ENCODE data around the gene WDR55. TPM values are rescaled to one million over a fixed set of nuclear protein-coding genes. Genes with fewer than 3 reads are reported as not detected.

The WDR55 gene
- total RNA-seq, 4 donors from 2014 or later, result 11.4 to 31.6 (median 19.8) TPM

GRCh38 chr5:140690376-140690932 lies 25.8 kb downstream of the WDR55 start:
- TF ChIP-seq CTCF (IDR thresholded peaks at IDR 0.05; ENCODE audit: low read depth), result no peak

DNA sequence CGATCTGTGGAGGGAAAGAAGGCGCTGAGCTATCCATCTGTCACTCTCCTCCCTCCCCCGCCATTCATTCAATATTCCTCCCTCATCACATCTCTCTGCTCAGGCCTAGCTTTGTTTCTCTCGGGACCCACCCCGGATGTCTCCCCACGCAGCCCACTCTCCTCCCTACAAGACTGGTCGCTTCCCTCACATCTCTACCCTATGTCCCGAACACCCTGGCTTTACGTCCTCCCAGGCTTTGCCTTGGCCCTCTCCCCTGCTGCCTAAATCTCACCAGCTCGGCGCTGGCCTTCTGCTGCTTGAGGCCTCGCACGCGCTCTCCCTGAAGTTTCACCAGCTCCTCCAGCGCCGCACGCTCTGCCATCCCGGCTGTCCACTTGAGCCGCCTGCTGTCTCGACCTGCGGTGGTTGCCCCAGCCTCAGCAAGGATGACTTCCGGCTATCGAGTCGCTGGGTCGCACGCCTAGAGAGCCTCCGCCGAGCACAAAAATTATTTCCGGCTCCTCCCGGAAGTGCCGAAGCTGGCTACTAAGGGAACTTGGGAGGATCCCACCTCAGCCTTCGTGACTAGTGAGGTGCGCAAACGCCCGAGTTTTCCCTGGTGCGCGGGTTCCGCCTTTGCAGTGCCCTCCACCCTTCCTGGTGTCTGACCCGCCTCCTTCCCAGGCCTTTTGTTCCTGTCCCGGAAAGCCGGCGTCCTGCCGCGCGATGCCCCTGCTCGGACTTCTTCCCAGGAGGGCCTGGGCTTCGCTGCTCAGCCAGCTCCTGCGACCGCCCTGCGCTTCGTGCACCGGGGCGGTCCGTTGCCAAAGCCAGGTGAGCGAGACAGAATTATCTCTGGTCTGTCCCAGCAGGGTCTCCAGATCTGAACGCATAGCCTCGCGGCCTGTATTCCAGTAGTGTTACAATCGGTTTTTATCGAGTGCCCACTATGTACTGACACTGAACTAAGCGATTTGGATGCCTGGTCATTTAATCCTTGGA lies 26.5 kb downstream of the WDR55 start, which contains the start of the genes HARS1 and HARS2:
TSS of gene HARS1 (minus strand) at position 430 of the 984 bp plus-strand sequence. CDS start at position 364, 66 bp downstream.
TSS of gene HARS2 (plus strand) at position 515 of the 984 bp plus-strand sequence. CDS start at position 709, 194 bp downstream.
- TF ChIP-seq CTCF (IDR thresholded peaks at IDR 0.05; ENCODE audit: low read depth), result no peak

DNA sequence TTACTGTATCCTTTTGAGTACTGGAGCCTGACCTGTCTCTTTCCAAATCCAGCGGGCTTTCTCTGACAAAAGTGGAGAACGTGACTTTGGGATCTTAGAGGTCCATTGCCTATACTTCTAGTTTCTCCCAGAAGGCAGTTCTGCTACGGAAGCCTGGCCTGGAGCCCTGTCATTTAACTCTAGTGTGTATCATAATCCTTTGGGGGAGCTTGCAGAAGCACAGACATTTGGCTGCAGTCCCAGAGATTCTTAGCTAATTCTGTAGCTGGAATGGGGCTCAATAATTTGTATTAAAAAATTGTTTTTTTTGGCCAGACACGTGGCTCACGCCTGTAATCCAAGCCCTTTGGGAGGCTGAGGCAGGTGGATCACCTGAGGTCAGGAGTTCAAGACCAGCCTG lies 29.6 kb downstream of the WDR55 start:
- TF ChIP-seq CTCF (IDR thresholded peaks at IDR 0.05; ENCODE audit: low read depth), result no peak

DNA sequence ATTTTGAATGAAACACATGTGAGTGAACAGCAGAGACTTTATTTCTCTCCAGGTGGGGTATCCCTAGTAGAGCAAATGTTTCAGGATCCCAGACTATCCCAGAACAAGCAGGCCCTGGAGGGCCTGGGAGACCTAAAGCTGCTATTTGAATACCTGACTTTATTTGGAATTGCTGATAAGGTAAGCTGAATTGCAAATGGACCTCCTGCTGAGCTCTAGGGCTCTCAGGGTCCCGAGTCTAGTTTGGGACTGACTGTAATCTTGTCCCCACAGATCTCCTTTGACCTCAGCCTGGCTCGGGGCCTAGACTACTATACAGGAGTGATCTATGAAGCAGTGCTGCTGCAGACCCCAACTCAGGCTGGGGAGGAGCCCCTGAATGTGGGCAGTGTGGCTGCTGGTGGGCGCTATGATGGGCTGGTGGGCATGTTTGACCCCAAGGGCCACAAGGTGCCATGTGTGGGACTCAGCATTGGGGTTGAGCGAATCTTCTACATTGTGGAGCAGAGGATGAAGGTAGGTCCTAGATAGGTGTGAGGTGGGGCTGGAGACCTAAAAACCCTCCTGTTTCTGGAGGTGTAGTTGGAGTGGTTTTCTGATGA lies 32.3 kb downstream of the WDR55 start:
- TF ChIP-seq CTCF (IDR thresholded peaks at IDR 0.05; ENCODE audit: low read depth), result no peak

DNA sequence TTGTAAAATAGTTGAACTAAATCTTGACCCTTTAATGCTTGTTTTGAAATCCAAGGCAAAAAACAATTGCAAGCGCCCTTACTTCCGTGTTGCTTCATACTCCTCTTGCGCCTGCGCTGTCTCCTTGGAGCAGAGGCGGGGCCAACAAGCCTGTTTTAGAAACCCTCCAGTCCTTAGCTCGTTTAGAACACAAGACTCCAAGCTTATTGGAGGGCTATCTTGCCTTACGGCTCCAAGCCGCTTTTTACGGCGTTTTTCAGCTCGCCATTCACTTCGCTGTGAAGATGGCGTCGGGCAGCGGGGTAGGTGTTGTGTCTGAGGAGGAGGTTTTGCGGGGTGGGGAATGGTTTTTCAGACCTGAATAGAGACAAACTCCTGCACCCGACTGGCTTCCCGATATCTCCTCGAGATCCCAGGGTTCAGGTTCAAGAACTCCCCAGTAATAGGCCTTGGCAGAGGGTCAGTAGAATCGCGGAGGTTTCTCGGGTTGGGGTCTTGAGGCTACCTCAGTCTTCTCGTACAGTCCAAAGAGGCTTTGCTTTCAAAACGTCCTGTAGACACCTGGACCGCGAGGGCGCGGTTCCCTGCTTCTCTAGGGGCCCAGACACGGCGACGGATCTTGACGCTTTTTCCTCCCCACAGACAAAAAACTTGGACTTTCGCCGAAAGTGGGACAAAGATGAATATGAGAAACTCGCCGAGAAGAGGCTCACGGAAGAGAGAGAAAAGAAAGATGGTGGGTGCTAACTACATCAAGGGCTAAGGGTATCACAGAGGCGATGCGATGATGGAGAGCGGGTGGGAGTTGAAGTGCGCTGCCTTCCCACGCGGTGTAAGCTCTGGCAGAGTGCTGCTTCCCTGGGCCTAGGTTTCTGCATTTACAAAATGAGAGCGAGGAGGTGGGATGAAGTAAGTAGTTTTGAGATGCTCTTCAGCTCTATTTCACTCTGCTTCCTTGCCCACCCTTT lies 35.8 kb downstream of the WDR55 start, which contains the start of gene ZMAT2:
TSS of gene ZMAT2 (plus strand) at position 271 of the 968 bp plus-strand sequence. CDS start at position 285, 14 bp downstream.
- no peak for TF ChIP-seq CTCF (IDR thresholded peaks at IDR 0.05; ENCODE audit: low read depth)

DNA sequence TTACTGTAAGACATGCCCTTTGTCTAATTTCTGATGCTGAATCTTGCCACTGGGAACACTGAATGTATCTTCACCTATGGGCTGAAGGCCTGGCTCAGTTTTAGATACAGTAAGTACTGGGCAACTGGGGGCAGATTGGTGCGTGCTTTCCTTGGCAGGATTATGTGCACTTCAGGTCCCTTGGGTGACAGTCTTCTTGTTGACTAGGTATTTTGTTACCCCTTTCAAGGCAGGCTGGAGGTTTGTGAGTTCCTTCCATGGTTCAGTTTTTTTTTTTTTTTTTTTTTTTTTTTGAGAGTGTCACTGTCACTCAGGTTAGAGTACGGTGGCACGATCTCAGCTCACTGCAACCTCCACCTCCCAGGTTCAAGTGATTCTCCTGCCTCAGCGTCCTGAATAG lies 43.1 kb downstream of the WDR55 start:
- TF ChIP-seq CTCF (IDR thresholded peaks at IDR 0.05; ENCODE audit: low read depth), result no peak
